ENCODE measurements around the gene TMEM95. TPM values are rescaled to one million over a fixed set of nuclear protein-coding genes. Genes with fewer than 3 reads are reported as not detected.

TMEM95 gene
- total and polyA plus RNA-seq, 2 of the 8 experiments (the other 6 are each of a cell fraction or from before 2014, with no cell fraction given): not detected

- ChIA-PET CTCF (ENCODE audit: partially characterized antibody) (interaction anchor here (1.2 to 9.3 kb wide), 6 partner anchors 8 to 57 kb away, joined by 3 to 167 read pairs (median 6); partner anchors contain the start of gene TMEM95), POLR2A (ENCODE audit: partially characterized antibody) (interaction anchor here (1.2 to 13.4 kb wide), 3 partner anchors 11 to 20 kb away, joined by 3 to 223 read pairs (median 40); partner anchors contain the start of genes ACAP1 and GPS2)
- no peak for FAIRE-seq
- peaks cover 0 to 14% of the 10 kb centered on the region in 2 experiments; a peak in 2 of 4 replicates for H3K79me2 ChIP-seq (ENCODE audit: control insufficient read depth in 1 of 2, insufficient read depth in 2 of 2, low read length in 2 of 2)
- H2BK20ac ChIP-seq (ENCODE audit: low read length): no peak overlapping the region
- TF ChIP-seq RAD21 (IDR thresholded peaks at IDR 0.05 in 1 of 2, conservative IDR thresholded peaks at IDR 0.05 in 1 of 2; ENCODE audit: low read depth in 2 of 2, low read length in 2 of 2) (no peak), CHD1 (IDR thresholded peaks at IDR 0.05; ENCODE audit: low read depth, low read length) (no peak), SIN3A (conservative IDR thresholded peaks at IDR 0.05 in 1 of 2, IDR thresholded peaks at IDR 0.05 in 1 of 2; ENCODE audit: low read depth in 1 of 2, low read length in 2 of 2) (no peak), NRF1 (IDR thresholded peaks at IDR 0.05; ENCODE audit: low read depth, low read length) (no peak), JUN (IDR thresholded peaks at IDR 0.05; ENCODE audit: low read depth, low read length) (no peak), SP2 (IDR thresholded peaks at IDR 0.05; ENCODE audit: low read length) (no peak), NANOG (IDR thresholded peaks at IDR 0.05; ENCODE audit: insufficient read depth, low read depth, low read length, poor library complexity, severe bottlenecking) (no peak), ATF3 (IDR thresholded peaks at IDR 0.05; ENCODE audit: insufficient read depth, low read depth, low read length) (no peak), SP1 (IDR thresholded peaks at IDR 0.05; ENCODE audit: low read depth, low read length) (no peak), EGR1 (IDR thresholded peaks at IDR 0.05; ENCODE audit: borderline replicate concordance, low read depth, low read length) (no peak), FOSL1 (IDR thresholded peaks at IDR 0.05; ENCODE audit: insufficient read depth, low read depth, low read length) (no peak), TEAD4 (IDR thresholded peaks at IDR 0.05; ENCODE audit: low read depth, low read length) (no peak)
- no peak overlapping the region for H4K91ac ChIP-seq (replicated peaks; ENCODE audit: insufficient read length, low read length)
- H2BK15ac ChIP-seq (ENCODE audit: low read length): no peak overlapping the region
- peaks cover 8% of the 10 kb centered on the region for H3K23me2 ChIP-seq (ENCODE audit: low read depth, low read length)
- no peak overlapping the region for H2BK5ac ChIP-seq (ENCODE audit: low read depth, low read length)
- H3K4me2 ChIP-seq (ENCODE audit: insufficient read depth in 1 of 2, low read depth in 2 of 2, low read length in 2 of 2): no peak overlapping the region; a peak in 1 of 4 replicates
- no peak overlapping the region for H3K23ac ChIP-seq (ENCODE audit: insufficient read length)
- H2BK12ac ChIP-seq (ENCODE audit: low read depth, low read length): no peak overlapping the region
- no peak overlapping the region for H3K27ac ChIP-seq (ENCODE audit: low read depth, low read length)
- no peak overlapping the region for H3K56ac ChIP-seq (replicated peaks; ENCODE audit: insufficient read length, low read depth, low read length)
- H2BK120ac ChIP-seq (replicated peaks; ENCODE audit: low read depth, low read length): no peak overlapping the region
- no peaks in the 10 kb centered on the region; a peak in 1 of 7 replicates for H3K27me3 ChIP-seq (replicated peaks in 1 of 4; ENCODE audit: control insufficient read depth in 3 of 4, extremely low read depth in 1 of 4, insufficient read depth in 3 of 4, low read length in 3 of 4)
- no peak overlapping the region for H3K14ac ChIP-seq (ENCODE audit: insufficient read length)
- H3K18ac ChIP-seq (ENCODE audit: extremely low read depth, low read length): no peak overlapping the region
- peaks cover 2% of the 10 kb centered on the region; the same call in 1 of the 2 replicates for H3K79me1 ChIP-seq (ENCODE audit: low read depth, low read length)
- no peak for DNase-seq (ENCODE audit: low read depth in 1 of 2, low spot score in 2 of 2)
- peaks cover 2 to 11% of the 10 kb centered on the region in 2 experiments for H4K20me1 ChIP-seq (replicated peaks in 1 of 2; ENCODE audit: control insufficient read depth in 1 of 2, insufficient read depth in 2 of 2, low read length in 2 of 2)
- H2AK5ac ChIP-seq (ENCODE audit: low read depth, low read length): no peak overlapping the region
- no peak overlapping the region for H4K8ac ChIP-seq (ENCODE audit: extremely low read depth, insufficient read depth, low read length)
- H4K5ac ChIP-seq (ENCODE audit: insufficient read length, low read depth, low read length): no peak overlapping the region
- H3K9me3 ChIP-seq (ENCODE audit: insufficient read depth in 2 of 2, low read depth in 1 of 2, low read length in 1 of 2): no peaks in the 10 kb centered on the region
- WGBS, 2 experiments (ENCODE audit: extremely low coverage in 1 of 2, insufficient coverage in 1 of 2, insufficient read length in 1 of 2, insufficient replicate concordance in 2 of 2, low coverage in 1 of 2, low lambda C conversion rate in 2 of 2, missing lambda C conversion rate in 1 of 2): 94% methylated on average over 16 of the region's 17 CpGs; no CpG with 5 or more reads in 1 of the 2 experiments
- peaks cover 0 to 19% (median 8%) of the 10 kb centered on the region in 4 experiments; a peak in 6 of 7 replicates for H3K4me1 ChIP-seq (replicated peaks in 1 of 4; ENCODE audit: control insufficient read depth in 3 of 4, insufficient read depth in 4 of 4, low read length in 3 of 4)
- no peak overlapping the region for H3K9ac ChIP-seq (replicated peaks in 1 of 4; ENCODE audit: extremely low read depth in 1 of 4, low read depth in 3 of 4, low read length in 3 of 4)
- H3K4me3 ChIP-seq (ENCODE audit: extremely low read depth in 1 of 4, insufficient read depth in 2 of 4, low read depth in 3 of 4, low read length in 4 of 4): no peak overlapping the region; a peak in 1 of 8 replicates
- H3K4ac ChIP-seq (replicated peaks; ENCODE audit: insufficient read length, low read depth, low read length): no peak overlapping the region
- no peak overlapping the region for H2AFZ ChIP-seq (ENCODE audit: low read length)
- H3K36me3 ChIP-seq (ENCODE audit: control insufficient read depth in 2 of 4, insufficient read depth in 4 of 4, low read length in 3 of 4): peaks cover 13 to 22% (median 19%) of the 10 kb centered on the region in 4 experiments
Measured at GRCh38 chr17:7327501-7327900, 27.5 kb upstream of the TMEM95 start.

All from H1 (cell line).